ENCODE data around the gene MTMR3. TPM values are rescaled to one million over a fixed set of nuclear protein-coding genes. Genes with fewer than 3 reads are reported as not detected.

MTMR3 gene
- total and polyA plus RNA-seq, 2 experiments from 2014 or later, result 12.6 to 22.2 TPM

DNA sequence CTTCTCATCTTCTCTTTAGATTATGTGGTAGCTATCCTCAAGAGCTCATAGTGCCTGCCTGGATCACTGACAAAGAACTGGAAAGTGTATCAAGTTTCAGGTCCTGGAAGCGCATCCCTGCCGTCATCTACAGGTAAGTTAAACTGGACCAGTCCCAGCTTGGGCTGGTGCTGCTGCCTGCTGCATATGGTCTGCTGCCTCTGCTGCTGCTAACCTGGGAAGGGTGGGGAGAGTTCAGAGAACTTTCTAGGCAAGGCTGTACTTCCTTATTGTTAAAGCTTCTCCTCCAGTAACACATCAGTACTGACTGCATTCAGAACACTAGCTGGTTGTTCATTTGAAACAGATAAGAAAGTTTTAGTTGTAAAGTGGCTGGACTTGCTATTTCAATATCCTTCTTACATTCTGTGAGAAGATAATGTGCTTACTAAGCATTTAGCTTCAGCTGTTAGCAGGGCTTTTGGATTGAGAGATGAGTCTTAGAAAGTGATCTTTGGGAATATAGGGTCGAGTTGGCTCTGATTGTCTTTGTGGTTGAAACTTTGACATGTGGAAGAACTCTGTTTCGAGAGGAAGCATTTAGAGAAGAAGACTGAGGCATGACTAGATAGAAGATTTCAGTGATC is 120.0 kb downstream of the MTMR3 start:
- WGBS, 2 experiments (ENCODE audit: low coverage in 1 of 2, low lambda C conversion rate in 2 of 2, missing lambda C conversion rate in 2 of 2), result 69 to 73% methylated on average over 4 of the region's 4 CpGs
- peaks cover 20% of the 10 kb centered on the region for H3K4me1 ChIP-seq (ENCODE audit: insufficient read depth)
- in situ Hi-C loops (cut with MboI), result no loop called here
- no peaks in the 10 kb centered on the region for H3K27me3 ChIP-seq (replicated peaks; ENCODE audit: insufficient read depth)
- H3F3A ChIP-seq (ENCODE audit: insufficient read depth), result 0 out of 2 replicates have a peak, but pooled peaks cover 3% of the 10 kb centered on the region
- no peaks in the 10 kb centered on the region for H4K20me1 ChIP-seq (ENCODE audit: insufficient read depth)
- no peak for TF ChIP-seq EZH2 (IDR thresholded peaks at IDR 0.05; ENCODE audit: insufficient read depth, poor library complexity, severe bottlenecking)
- TF ChIP-seq EZH2phosphoT487 (IDR thresholded peaks at IDR 0.05; ENCODE audit: insufficient read depth, low read depth), result no peak
- no peak overlapping the region for H3K4me2 ChIP-seq (ENCODE audit: unreplicated experiment)
- 0 out of 2 replicates have a peak, but pooled peaks cover 3% of the 10 kb centered on the region for H3K79me2 ChIP-seq (ENCODE audit: insufficient read depth)
- no peak overlapping the region for H3K27ac ChIP-seq
- H3K9ac ChIP-seq, result no peak overlapping the region
- no peaks in the 10 kb centered on the region for H3K9me3 ChIP-seq (ENCODE audit: low read depth)
- H3K4me3 ChIP-seq, result no peak overlapping the region
- H3K9me2 ChIP-seq (ENCODE audit: insufficient read depth), result no peaks in the 10 kb centered on the region
- no peak for DNase-seq
- no peak overlapping the region for H2AFZ ChIP-seq
- H3K36me3 ChIP-seq (ENCODE audit: low read depth), result peaks cover 19% of the 10 kb centered on the region

DNA sequence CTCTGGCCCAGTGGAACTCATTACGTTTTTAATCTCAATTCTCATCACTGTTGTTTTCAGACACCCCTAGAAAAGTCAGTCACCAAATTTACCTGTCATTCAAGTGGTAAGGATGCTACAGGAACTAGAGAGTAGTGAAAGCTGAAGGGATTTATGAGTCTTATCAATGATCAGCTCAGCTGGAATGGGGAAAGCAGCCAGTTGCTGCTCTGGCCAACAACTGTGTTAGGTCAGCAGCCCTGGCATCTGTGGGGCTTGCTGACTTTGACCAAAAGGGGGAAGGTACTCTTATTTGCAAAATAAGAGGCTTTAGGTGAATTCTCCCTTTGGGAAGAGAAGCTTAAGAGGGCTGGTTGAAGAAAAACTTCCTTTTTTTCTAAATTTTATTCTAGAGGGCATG is 121.1 kb downstream of the MTMR3 start:
- in situ Hi-C loops (cut with MboI), result no loop called here
- Histone ChIP-seq H3K36me3 (ENCODE audit: low read depth) (peaks cover 23% of the 10 kb centered on the region), H3K9me3 (ENCODE audit: low read depth) (no peaks in the 10 kb centered on the region)

DNA sequence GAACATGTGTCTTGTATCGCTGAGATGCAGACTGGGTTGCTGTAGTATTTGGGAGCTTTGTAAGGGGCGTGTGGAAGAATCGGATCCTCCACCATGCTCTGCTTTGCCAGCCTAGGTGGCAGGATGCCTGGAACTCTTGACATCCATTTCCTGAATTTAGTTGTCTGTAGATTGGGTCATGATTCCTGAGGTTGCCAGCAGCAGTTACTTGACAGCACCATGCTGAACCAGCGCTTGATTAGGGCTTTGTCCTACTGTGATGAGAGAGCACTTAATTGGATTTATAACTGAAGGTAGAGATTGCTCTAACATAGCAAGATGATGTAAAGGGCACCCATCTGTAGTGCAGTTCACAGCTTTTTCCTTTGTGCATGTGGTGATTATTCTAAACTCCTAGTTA is 121.7 kb downstream of the MTMR3 start:
- no peak overlapping the region for H3K27ac ChIP-seq
- H3K27me3 ChIP-seq (replicated peaks; ENCODE audit: insufficient read depth), result no peaks in the 10 kb centered on the region
- peaks cover 20% of the 10 kb centered on the region for H3K4me1 ChIP-seq (ENCODE audit: insufficient read depth)
- no peaks in the 10 kb centered on the region for H4K20me1 ChIP-seq (ENCODE audit: insufficient read depth)
- H3K4me2 ChIP-seq (ENCODE audit: unreplicated experiment), result no peak overlapping the region
- H3K9me2 ChIP-seq (ENCODE audit: insufficient read depth), result no peaks in the 10 kb centered on the region
- in situ Hi-C loops (cut with MboI), result no loop called here
- no peak overlapping the region for H3K4me3 ChIP-seq
- H3K9me3 ChIP-seq (ENCODE audit: low read depth), result no peaks in the 10 kb centered on the region
- DNase-seq, result peak; percentile 43
- H3K9ac ChIP-seq, result no peak overlapping the region
- no peak overlapping the region for H2AFZ ChIP-seq
- H3K36me3 ChIP-seq (ENCODE audit: low read depth), result peaks cover 19% of the 10 kb centered on the region
- 19 to 20% methylated on average over 4 of the region's 4 CpGs for WGBS, 2 experiments (ENCODE audit: low coverage in 1 of 2, low lambda C conversion rate in 2 of 2, missing lambda C conversion rate in 2 of 2)
- 0 out of 2 replicates have a peak, but pooled peaks cover 3% of the 10 kb centered on the region for H3F3A ChIP-seq (ENCODE audit: insufficient read depth)
- TF ChIP-seq EZH2 (IDR thresholded peaks at IDR 0.05; ENCODE audit: insufficient read depth, poor library complexity, severe bottlenecking), result no peak
- TF ChIP-seq EZH2phosphoT487 (IDR thresholded peaks at IDR 0.05; ENCODE audit: insufficient read depth, low read depth), result no peak
- no peaks in the 10 kb centered on the region for H3K79me2 ChIP-seq (ENCODE audit: insufficient read depth)

More for the DNA sequence above, 121.1 kb downstream of the MTMR3 start:
- H3K4me1 ChIP-seq (ENCODE audit: insufficient read depth), result peaks cover 20% of the 10 kb centered on the region
- H4K20me1 ChIP-seq (ENCODE audit: insufficient read depth), result no peaks in the 10 kb centered on the region
- DNase-seq, result peak; percentile 29
- 64 to 67% methylated on average over 1 of the region's 1 CpG for WGBS, 2 experiments (ENCODE audit: low coverage in 1 of 2, low lambda C conversion rate in 2 of 2, missing lambda C conversion rate in 2 of 2)
- H3K79me2 ChIP-seq (ENCODE audit: insufficient read depth), result 0 out of 2 replicates have a peak, but pooled peaks cover 3% of the 10 kb centered on the region
- no peak overlapping the region for H2AFZ ChIP-seq
- no peak overlapping the region for H3K9ac ChIP-seq
- 0 out of 2 replicates have a peak, but pooled peaks cover 3% of the 10 kb centered on the region for H3F3A ChIP-seq (ENCODE audit: insufficient read depth)
- no peaks in the 10 kb centered on the region for H3K9me2 ChIP-seq (ENCODE audit: insufficient read depth)
- no peak overlapping the region for H3K27ac ChIP-seq
- no peak for TF ChIP-seq EZH2 (IDR thresholded peaks at IDR 0.05; ENCODE audit: insufficient read depth, poor library complexity, severe bottlenecking)
- TF ChIP-seq EZH2phosphoT487 (IDR thresholded peaks at IDR 0.05; ENCODE audit: insufficient read depth, low read depth), result no peak
- H3K27me3 ChIP-seq (replicated peaks; ENCODE audit: insufficient read depth), result no peaks in the 10 kb centered on the region
- no peak overlapping the region for H3K4me3 ChIP-seq
- no peak overlapping the region for H3K4me2 ChIP-seq (ENCODE audit: unreplicated experiment)

GRCh38 chr22:30005213-30005857 is 122.4 kb downstream of the MTMR3 start:
- Histone ChIP-seq H3K9ac (no peak overlapping the region), H3K4me1 (ENCODE audit: insufficient read depth) (peaks cover 20% of the 10 kb centered on the region), H3F3A (ENCODE audit: insufficient read depth) (0 out of 2 replicates have a peak, but pooled peaks cover 3% of the 10 kb centered on the region), H3K9me3 (ENCODE audit: low read depth) (no peaks in the 10 kb centered on the region), H2AFZ (no peak overlapping the region), H3K36me3 (ENCODE audit: low read depth) (peaks cover 19% of the 10 kb centered on the region), H3K27ac (no peak overlapping the region), H3K4me2 (ENCODE audit: unreplicated experiment) (no peak overlapping the region), H3K9me2 (ENCODE audit: insufficient read depth) (no peaks in the 10 kb centered on the region), H3K27me3 (replicated peaks; ENCODE audit: insufficient read depth) (no peaks in the 10 kb centered on the region), H3K4me3 (no peak overlapping the region), H4K20me1 (ENCODE audit: insufficient read depth) (no peaks in the 10 kb centered on the region), H3K79me2 (ENCODE audit: insufficient read depth) (no peaks in the 10 kb centered on the region)
- in situ Hi-C loops (cut with MboI), result no loop called here
- TF ChIP-seq EZH2 (IDR thresholded peaks at IDR 0.05; ENCODE audit: insufficient read depth, poor library complexity, severe bottlenecking) (no peak), EZH2phosphoT487 (IDR thresholded peaks at IDR 0.05; ENCODE audit: insufficient read depth, low read depth) (no peak)
- peak; percentile 70 for DNase-seq
- WGBS, 2 experiments (ENCODE audit: low coverage in 1 of 2, low lambda C conversion rate in 2 of 2, missing lambda C conversion rate in 2 of 2), result 45 to 49% methylated on average over 3 of the region's 3 CpGs

Measured in GM23248 (cell line).